Gastrocnemius medialis (tissue), 4 donors: ENCODE measurements around the gene ZMIZ2.
"Not testable (repeated sequence)": the region's sequence is repeated elsewhere in the genome, so short reads cannot be mapped to it uniquely, and the experiment has no call there.

ENCODE experiments used
- POLR2A ChIP-seq, 2 donors: fragments of 450-650 bp; IDR thresholded peaks; one replicate each; pipeline ENCODE4 v1.6.1; 2017; ENCODE audit warnings: antibody characterized with exemption in 2 of 2, mild to moderate bottlenecking in 2 of 2, moderate library complexity in 2 of 2
- TF ChIP-seq, protein P1 (sequence below), 5 experiments: fragments of 450-650 bp in 3 of 5; fragments of 200-600 bp in 2 of 5; sonication (generic) in 2 of 5; IDR thresholded peaks in 4 of 5; conservative IDR thresholded peaks in 1 of 5; 1 replicate in 4 of 5; 2 replicates in 1 of 5; pipeline ENCODE4 v1.5.1; 2016 to 2019; ENCODE audit warnings: antibody characterized with exemption in 5 of 5, mild to moderate bottlenecking in 3 of 5, moderate library complexity in 3 of 5

DNA sequence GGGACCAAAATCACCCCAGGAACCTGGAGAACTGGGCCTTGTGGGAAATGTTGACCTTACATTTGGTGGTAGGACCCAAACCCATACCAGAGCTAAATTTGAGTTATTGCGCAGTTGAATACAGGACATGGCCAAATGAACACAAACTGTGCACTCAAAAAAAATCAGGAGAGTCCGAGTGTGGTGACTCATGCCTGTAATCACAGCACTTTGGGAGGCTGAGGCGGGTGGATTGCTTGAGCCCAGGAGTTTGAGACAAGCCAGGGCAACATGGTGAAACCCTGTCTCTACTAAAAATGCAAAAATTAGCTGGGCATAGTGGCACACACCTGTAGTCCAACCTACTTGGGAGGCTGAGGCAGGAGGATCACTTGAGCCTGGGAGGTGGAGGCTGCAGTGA is 36.6 kb downstream of the ZMIZ2 start:
- TF ChIP-seq, protein P1, sequence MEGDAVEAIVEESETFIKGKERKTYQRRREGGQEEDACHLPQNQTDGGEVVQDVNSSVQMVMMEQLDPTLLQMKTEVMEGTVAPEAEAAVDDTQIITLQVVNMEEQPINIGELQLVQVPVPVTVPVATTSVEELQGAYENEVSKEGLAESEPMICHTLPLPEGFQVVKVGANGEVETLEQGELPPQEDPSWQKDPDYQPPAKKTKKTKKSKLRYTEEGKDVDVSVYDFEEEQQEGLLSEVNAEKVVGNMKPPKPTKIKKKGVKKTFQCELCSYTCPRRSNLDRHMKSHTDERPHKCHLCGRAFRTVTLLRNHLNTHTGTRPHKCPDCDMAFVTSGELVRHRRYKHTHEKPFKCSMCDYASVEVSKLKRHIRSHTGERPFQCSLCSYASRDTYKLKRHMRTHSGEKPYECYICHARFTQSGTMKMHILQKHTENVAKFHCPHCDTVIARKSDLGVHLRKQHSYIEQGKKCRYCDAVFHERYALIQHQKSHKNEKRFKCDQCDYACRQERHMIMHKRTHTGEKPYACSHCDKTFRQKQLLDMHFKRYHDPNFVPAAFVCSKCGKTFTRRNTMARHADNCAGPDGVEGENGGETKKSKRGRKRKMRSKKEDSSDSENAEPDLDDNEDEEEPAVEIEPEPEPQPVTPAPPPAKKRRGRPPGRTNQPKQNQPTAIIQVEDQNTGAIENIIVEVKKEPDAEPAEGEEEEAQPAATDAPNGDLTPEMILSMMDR (IDR thresholded peaks at IDR 0.05 in 4 of 5, conservative IDR thresholded peaks at IDR 0.05 in 1 of 5) = not testable (repeated sequence)
- TF ChIP-seq POLR2A (IDR thresholded peaks at IDR 0.05) = not testable (repeated sequence)
